NT2/D1 (cell line): Measurements from ENCODE around the gene IMMP2L.

Experiments used
- SUZ12 ChIP-seq: IDR thresholded peaks from 2 replicates; pipeline ENCODE4 v1.6.1; 2011; ENCODE audit not compliant: insufficient read length, insufficient read depth; ENCODE audit errors: extremely low read depth
- YY1 ChIP-seq: IDR thresholded peaks from 2 replicates; pipeline ENCODE4 v1.6.1; 2011; ENCODE audit not compliant: insufficient read length, insufficient read depth

GRCh38 chr7:110888641-110889040 is 673.7 kb downstream of the IMMP2L start:
- TF ChIP-seq SUZ12 (no peak), YY1 (no peak)
